CD4-positive, alpha-beta T cell (primary cell): Measurements from ENCODE around the gene ERICH4. TPM values are rescaled to one million over a fixed set of nuclear protein-coding genes. Genes with fewer than 3 reads are reported as not detected.

ENCODE experiments used
- ATAC-seq: fragments of 200-7000 bp; cut with Tn5 transposase; one replicate; pipeline ENCODE4 v1.10.0; 2022; ENCODE audit warnings: mild to moderate bottlenecking; ENCODE audit not compliant: poor library complexity
- CTCF ChIA-PET: fragments of 350-600 bp; sonication (Branson Sonifier 250); formaldehyde crosslinking; loops from one replicate; lab custom pipeline; 2021; ENCODE audit warnings: antibody characterized with exemption, inconsistent platforms; lab: Charles Lee
- POLR2A ChIA-PET: fragments of 350-600 bp; sonication (Branson Sonifier 250); formaldehyde crosslinking; loops from one replicate; lab custom pipeline; 2021; ENCODE audit warnings: antibody characterized with exemption, inconsistent platforms; lab: Charles Lee
- DNase-seq, 14 experiments: peaks; one replicate each; pipeline ENCODE4 v3.0.0-alpha.2; 2013 to 2020; ENCODE audit warnings: mixed read lengths in 2 of 14
- H3K27ac ChIP-seq, 2 donors: one replicate each; pipeline versions ENCODE4 v1.5.1 to v1.7.0; 2013; ENCODE audit warnings: low read length in 2 of 2, low read depth in 1 of 2, mild to moderate bottlenecking in 1 of 2
- H3K27me3 ChIP-seq, 2 experiments: 1 replicate in 1 of 2; 2 replicates in 1 of 2; pipeline versions ENCODE4 v1.6.1 to v1.7.0; 2013; ENCODE audit warnings: low read length in 2 of 2, control low read depth in 1 of 2, mild to moderate bottlenecking in 1 of 2, moderate library complexity in 1 of 2; ENCODE audit not compliant: insufficient read depth in 2 of 2, control insufficient read depth in 1 of 2
- H3K36me3 ChIP-seq: one replicate; pipeline ENCODE4 v1.6.1; 2013; ENCODE audit warnings: low read length, control low read depth; ENCODE audit not compliant: insufficient read depth
- H3K4me1 ChIP-seq: one replicate; pipeline ENCODE4 v1.6.1; 2013; ENCODE audit warnings: low read length, control low read depth; ENCODE audit not compliant: insufficient read depth
- H3K4me3 ChIP-seq: one replicate; pipeline ENCODE4 v1.5.1; 2013; ENCODE audit warnings: mild to moderate bottlenecking, low read length, moderate library complexity
- H3K9me3 ChIP-seq, 2 experiments: 1 replicate in 1 of 2; 2 replicates in 1 of 2; pipeline versions ENCODE4 v1.6.1 to v1.7.0; 2013; ENCODE audit warnings: low read length in 2 of 2, mild to moderate bottlenecking in 2 of 2, control low read depth in 1 of 2, moderate library complexity in 1 of 2; ENCODE audit not compliant: control insufficient read depth in 1 of 2, insufficient read depth in 1 of 2
- H3K27ac Mint-ChIP-seq: one replicate; pipeline ENCODE4 v1.8.0; 2020; ENCODE audit warnings: mixed read lengths
- H3K27me3 Mint-ChIP-seq: one replicate; pipeline ENCODE4 v1.8.0; 2021; ENCODE audit warnings: mixed read lengths
- H3K36me3 Mint-ChIP-seq: one replicate; pipeline ENCODE4 v1.8.0; 2021; ENCODE audit warnings: low read depth, mixed read lengths
- H3K4me1 Mint-ChIP-seq: one replicate; pipeline ENCODE4 v1.8.0; 2021; ENCODE audit warnings: low read depth, mixed read lengths
- H3K4me3 Mint-ChIP-seq: one replicate; pipeline ENCODE4 v1.8.0; 2020; ENCODE audit warnings: mild to moderate bottlenecking, mixed read lengths
- H3K9me3 Mint-ChIP-seq: one replicate; pipeline ENCODE4 v1.8.0; 2020; ENCODE audit warnings: mixed read lengths
- intact Hi-C, 2 experiments: fragments of 100-400 bp; cut with DNase I in 1 of 2; cut with micrococcal nuclease in 1 of 2; formaldehyde crosslinking; loops; one replicate each; pipeline versions ENCODE4 v1.15.1 to v1.9.0; 2023 to 2025; cut with DNase I, micrococcal nuclease
- total RNA-seq, 174 experiments: library from RNA in 2 of 174; stranded (reverse) in 2 of 174; gene quantifications; one replicate each; pipeline ENCODE4 v1.2.3 and lab custom pipeline; 2021 to 2026
- TF ChIP-seq, protein P1 (sequence below): fragments of 200-600 bp; IDR thresholded peaks from one replicate; pipeline ENCODE4 v1.8.0; 2022; ENCODE audit warnings: antibody characterized with exemption, mild to moderate bottlenecking

Gene ERICH4
- total RNA-seq, 2 experiments from 2014 or later: not detected

DNA sequence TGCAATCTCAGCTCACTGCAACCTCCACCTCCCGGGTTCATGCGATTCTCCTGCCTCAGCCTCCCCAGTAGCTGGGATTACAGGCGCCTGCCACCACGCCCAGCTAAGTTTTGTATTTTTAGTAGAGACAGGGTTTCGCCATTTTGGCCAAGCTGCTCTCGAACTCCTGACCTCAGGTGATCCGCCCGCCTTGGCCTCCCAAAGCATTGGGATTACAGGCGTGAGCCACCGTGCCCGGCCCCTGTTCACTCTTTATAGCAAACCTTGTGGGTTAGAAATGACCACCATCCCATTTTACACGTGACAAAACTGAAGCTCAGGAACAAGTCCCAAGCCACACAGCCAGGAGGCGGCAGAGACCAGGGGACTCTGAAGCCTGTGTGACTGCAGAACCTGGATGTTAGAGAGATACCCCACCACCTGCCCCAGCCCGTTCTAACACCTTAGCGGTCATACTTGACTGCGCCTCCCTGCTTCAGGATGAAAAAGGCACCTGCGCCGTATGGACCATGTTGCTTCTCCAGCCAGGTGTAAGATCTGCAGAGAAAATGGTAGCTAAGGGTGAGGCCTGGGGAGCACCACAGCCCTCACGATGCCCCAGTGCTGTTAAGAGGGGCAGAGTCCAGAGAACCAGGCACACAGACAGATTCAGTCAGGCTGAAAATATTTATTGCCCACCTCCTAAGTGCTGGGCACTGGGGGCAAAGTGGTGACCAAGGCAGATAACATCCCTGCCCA, 6.9 kb upstream of the ERICH4 start:
- Histone ChIP-seq H3K27me3 (no peaks in the 10 kb centered on the region), H3K4me3 (no peak overlapping the region), H3K9me3 (no peaks in the 10 kb centered on the region), H3K27ac (no peak overlapping the region), H3K36me3 (peaks cover 35% of the 10 kb centered on the region), H3K4me1 (peaks cover 22% of the 10 kb centered on the region)
- ChIA-PET CTCF (no interaction called here), POLR2A (interaction anchor here (1.2 kb wide), 1 partner anchor 140 kb away, joined by 4 read pairs; the partner anchor contains the start of gene CEACAM21)
- Mint-ChIP-seq H3K4me3 (peak overlapping the region; percentile 46), H3K4me1 (peaks cover 4% of the 10 kb centered on the region), H3K27me3 (no peaks in the 10 kb centered on the region), H3K27ac (no peak overlapping the region), H3K9me3 (no peaks in the 10 kb centered on the region), H3K36me3 (peaks cover 39% of the 10 kb centered on the region)
- intact Hi-C loops: loop anchor here in 1 of 2 experiments (5.0 to 10.0 kb wide), 2 partner anchors 124 to 1091 kb away; partner anchors contain the start of genes C19orf47, CCDC97 and PLD3
- DNase-seq (no peak), ATAC-seq (no peak)
- TF ChIP-seq, protein P1, sequence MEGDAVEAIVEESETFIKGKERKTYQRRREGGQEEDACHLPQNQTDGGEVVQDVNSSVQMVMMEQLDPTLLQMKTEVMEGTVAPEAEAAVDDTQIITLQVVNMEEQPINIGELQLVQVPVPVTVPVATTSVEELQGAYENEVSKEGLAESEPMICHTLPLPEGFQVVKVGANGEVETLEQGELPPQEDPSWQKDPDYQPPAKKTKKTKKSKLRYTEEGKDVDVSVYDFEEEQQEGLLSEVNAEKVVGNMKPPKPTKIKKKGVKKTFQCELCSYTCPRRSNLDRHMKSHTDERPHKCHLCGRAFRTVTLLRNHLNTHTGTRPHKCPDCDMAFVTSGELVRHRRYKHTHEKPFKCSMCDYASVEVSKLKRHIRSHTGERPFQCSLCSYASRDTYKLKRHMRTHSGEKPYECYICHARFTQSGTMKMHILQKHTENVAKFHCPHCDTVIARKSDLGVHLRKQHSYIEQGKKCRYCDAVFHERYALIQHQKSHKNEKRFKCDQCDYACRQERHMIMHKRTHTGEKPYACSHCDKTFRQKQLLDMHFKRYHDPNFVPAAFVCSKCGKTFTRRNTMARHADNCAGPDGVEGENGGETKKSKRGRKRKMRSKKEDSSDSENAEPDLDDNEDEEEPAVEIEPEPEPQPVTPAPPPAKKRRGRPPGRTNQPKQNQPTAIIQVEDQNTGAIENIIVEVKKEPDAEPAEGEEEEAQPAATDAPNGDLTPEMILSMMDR: no peak

DNA sequence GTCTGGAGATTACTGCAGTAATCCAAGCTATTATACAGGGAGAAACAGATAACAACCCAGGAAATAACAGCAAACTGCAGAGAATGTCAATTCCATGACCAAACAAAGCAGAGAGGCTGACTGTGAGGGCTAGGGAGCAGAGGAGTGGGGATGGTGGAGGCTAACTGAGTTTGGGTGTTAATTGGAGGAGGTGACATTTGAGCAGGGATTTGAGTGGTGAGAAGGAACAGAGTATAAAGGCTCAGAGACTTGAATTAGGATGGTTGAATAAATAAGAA, 6.3 kb upstream of the ERICH4 start:
- intact Hi-C loops: loop anchor here in 1 of 2 experiments (5.0 to 10.0 kb wide), 2 partner anchors 124 to 1092 kb away; partner anchors contain the start of genes C19orf47, CCDC97 and PLD3
- H3K27me3 Mint-ChIP-seq: no peaks in the 10 kb centered on the region
- TF ChIP-seq, protein P1: no peak
- peaks cover 31% of the 10 kb centered on the region for H3K36me3 ChIP-seq
- H3K27ac Mint-ChIP-seq: no peak overlapping the region
- peaks cover 34% of the 10 kb centered on the region for H3K36me3 Mint-ChIP-seq
- no peak for DNase-seq
- peaks cover 17% of the 10 kb centered on the region for H3K4me1 ChIP-seq
- H3K27me3 ChIP-seq: no peaks in the 10 kb centered on the region
- POLR2A ChIA-PET: no interaction called here
- H3K4me3 ChIP-seq: no peak overlapping the region
- no peaks in the 10 kb centered on the region for H3K9me3 ChIP-seq
- H3K4me1 Mint-ChIP-seq: no peaks in the 10 kb centered on the region
- CTCF ChIA-PET: no interaction called here
- no peaks in the 10 kb centered on the region for H3K9me3 Mint-ChIP-seq
- H3K27ac ChIP-seq: no peak overlapping the region
- ATAC-seq: no peak
- peak overlapping the region; percentile 46 for H3K4me3 Mint-ChIP-seq

DNA sequence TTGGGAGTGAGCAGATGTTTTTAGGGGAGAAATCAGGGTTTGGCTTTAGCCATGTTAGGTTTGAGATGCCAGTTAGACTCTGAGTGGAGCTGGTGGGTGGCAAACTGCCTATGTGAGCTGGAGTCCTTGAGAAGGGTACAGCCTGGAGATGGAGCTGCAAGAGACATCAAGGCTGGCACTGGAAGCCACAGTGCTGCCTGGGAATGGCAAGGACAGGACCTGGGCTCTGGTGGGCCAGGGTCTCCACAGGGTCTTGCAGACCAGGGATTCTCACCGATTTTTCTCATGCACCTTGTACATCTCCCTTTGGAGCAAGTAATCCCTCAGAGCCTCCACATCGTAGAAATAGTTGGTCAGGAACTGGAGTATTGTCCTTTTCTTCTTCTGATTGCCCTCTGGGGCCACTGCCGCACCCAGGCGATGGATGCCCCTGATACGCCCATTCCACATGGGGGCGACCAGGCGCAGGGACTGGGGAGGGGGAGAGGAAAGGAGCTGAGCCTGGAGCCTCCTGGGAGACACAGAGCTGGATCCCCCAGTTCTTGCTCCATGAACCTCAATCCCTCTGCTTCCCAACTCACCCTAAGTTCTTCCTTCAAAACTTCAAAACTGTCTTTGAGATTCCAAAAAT, 4.9 kb upstream of the ERICH4 start:
- CTCF ChIA-PET: no interaction called here
- DNase-seq: no peak

More for the DNA sequence above, 4.9 kb upstream of the ERICH4 start:
- Histone ChIP-seq H3K4me1 (peaks cover 16% of the 10 kb centered on the region), H3K4me3 (no peak overlapping the region), H3K27me3 (no peaks in the 10 kb centered on the region), H3K36me3 (peaks cover 17% of the 10 kb centered on the region), H3K9me3 (no peaks in the 10 kb centered on the region), H3K27ac (no peak overlapping the region)
- TF ChIP-seq, protein P1: no peak
- Mint-ChIP-seq H3K27me3 (peaks cover under 1% of the 10 kb centered on the region), H3K4me3 (peak overlapping the region; percentile 77), H3K4me1 (no peaks in the 10 kb centered on the region), H3K27ac (no peak overlapping the region), H3K36me3 (peaks cover 19% of the 10 kb centered on the region), H3K9me3 (no peaks in the 10 kb centered on the region)
- ATAC-seq: no peak
- intact Hi-C loops: loop anchor here in 1 of 2 experiments (2.0 to 10.0 kb wide), 3 partner anchors 73 to 1093 kb away; partner anchors contain the start of genes B9D2, C19orf47, CCDC97 and PLD3
- POLR2A ChIA-PET: interaction anchor here (1.2 to 3.7 kb wide), 2 partner anchors 86 to 174 kb away, joined by 3 to 16 read pairs; partner anchors contain the start of gene HNRNPUL1
